H1 (cell line): ENCODE results near the gene ALS2CL. TPM values are rescaled to one million over a fixed set of nuclear protein-coding genes. Genes with fewer than 3 reads are reported as not detected.

Experiments used
- CTCF ChIA-PET: fragments of 300-600 bp; sonication (Branson Sonifier 250); formaldehyde crosslinking; loops from one replicate; lab custom pipeline; 2021; ENCODE audit not compliant: partially characterized antibody; lab: Charles Lee
- POLR2A ChIA-PET: fragments of 300-600 bp; sonication (Branson Sonifier 250); formaldehyde crosslinking; loops from one replicate; lab custom pipeline; 2021; ENCODE audit warnings: inconsistent platforms; ENCODE audit not compliant: partially characterized antibody; lab: Charles Lee
- DNase-seq, 2 experiments: peaks; one replicate each; pipeline versions ENCODE4 v3.0.0 to v3.0.0-alpha.2; 2010 to 2022; ENCODE audit warnings: low spot score in 2 of 2, low read depth in 1 of 2, mixed read lengths in 1 of 2
- FAIRE-seq: peaks from 2 replicates; lab custom pipeline; 2011; peaks lifted over from hg19 to GRCh38; lab: Jason Lieb, UNC
- H2AFZ ChIP-seq: 2 replicates; pipeline ENCODE4 v1.8.1; 2012; ENCODE audit warnings: low read length, inconsistent platforms
- H2AK5ac ChIP-seq: 2 replicates; pipeline ENCODE4 v1.6.1; 2013; ENCODE audit warnings: low read depth, low read length
- H2BK120ac ChIP-seq: replicated peaks from 2 replicates; pipeline ENCODE3; 2013; ENCODE audit warnings: low read depth, low read length, inconsistent platforms
- H2BK12ac ChIP-seq: 2 replicates; pipeline ENCODE4 v1.6.1; 2013; ENCODE audit warnings: low read depth, low read length
- H2BK15ac ChIP-seq: 2 replicates; pipeline ENCODE4 v1.6.1; 2013; ENCODE audit warnings: low read length
- H2BK20ac ChIP-seq: 2 replicates; pipeline ENCODE4 v1.6.1; 2013; ENCODE audit warnings: low read length
- H2BK5ac ChIP-seq: 2 replicates; pipeline ENCODE4 v1.6.1; 2013; ENCODE audit warnings: low read depth, low read length
- H3K14ac ChIP-seq: 2 replicates; pipeline ENCODE4 v1.6.1; 2013; ENCODE audit warnings: inconsistent platforms; ENCODE audit not compliant: insufficient read length
- H3K18ac ChIP-seq: 2 replicates; pipeline ENCODE4 v1.6.1; 2013; ENCODE audit warnings: low read length; ENCODE audit errors: extremely low read depth
- H3K23ac ChIP-seq: 2 replicates; pipeline ENCODE4 v1.6.1; 2013; ENCODE audit warnings: inconsistent platforms; ENCODE audit not compliant: insufficient read length
- H3K23me2 ChIP-seq: 2 replicates; pipeline ENCODE4 v1.6.1; 2013; ENCODE audit warnings: low read depth, low read length
- H3K27ac ChIP-seq: 2 replicates; pipeline ENCODE4 v1.6.1; 2011; ENCODE audit warnings: low read depth, low read length, inconsistent platforms
- H3K27me3 ChIP-seq, 4 experiments: replicated peaks in 1 of 4; 1 replicate in 1 of 4; 2 replicates in 3 of 4; pipeline versions ENCODE4 v1.6.1 to v1.8.1; 2011 to 2013; ENCODE audit warnings: low read length in 3 of 4, mild to moderate bottlenecking in 3 of 4, inconsistent platforms in 2 of 4, mixed read lengths in 2 of 4, moderate library complexity in 1 of 4; ENCODE audit not compliant: control insufficient read depth in 3 of 4, insufficient read depth in 3 of 4; ENCODE audit errors: extremely low read depth in 1 of 4
- H3K36me3 ChIP-seq, 4 experiments: 2 replicates each; pipeline versions ENCODE4 v1.6.1 to v1.8.1; 2011 to 2013; ENCODE audit warnings: mild to moderate bottlenecking in 4 of 4, low read length in 3 of 4, moderate library complexity in 2 of 4, control low read depth in 1 of 4, inconsistent platforms in 1 of 4; ENCODE audit not compliant: insufficient read depth in 4 of 4, control insufficient read depth in 2 of 4
- H3K4ac ChIP-seq: replicated peaks from 2 replicates; pipeline ENCODE3; 2013; ENCODE audit warnings: low read length, low read depth, mixed read lengths, inconsistent platforms; ENCODE audit not compliant: insufficient read length
- H3K4me1 ChIP-seq, 4 experiments: replicated peaks in 1 of 4; 1 replicate in 1 of 4; 2 replicates in 3 of 4; pipeline versions ENCODE4 v1.6.1 to v1.8.1; 2011 to 2013; ENCODE audit warnings: low read length in 3 of 4, inconsistent platforms in 2 of 4, mixed read lengths in 1 of 4; ENCODE audit not compliant: insufficient read depth in 4 of 4, control insufficient read depth in 3 of 4
- H3K4me2 ChIP-seq, 2 experiments: 2 replicates each; pipeline versions ENCODE4 v1.6.1 to v1.8.1; 2011 to 2013; ENCODE audit warnings: low read depth in 2 of 2, low read length in 2 of 2, control low read depth in 1 of 2, inconsistent platforms in 1 of 2, mild to moderate bottlenecking in 1 of 2; ENCODE audit not compliant: insufficient read depth in 1 of 2
- H3K4me3 ChIP-seq, 4 experiments: fragments of 200-600, 300-600 bp in 1 of 4; sonication (generic), shearing (Covaris generic), sonication (Bioruptor Twin) in 1 of 4; 2 replicates each; pipeline versions ENCODE4 v1.5.1 to v1.8.1; 2011 to 2016; ENCODE audit warnings: low read length in 4 of 4, low read depth in 3 of 4, control low read depth in 2 of 4, inconsistent platforms in 2 of 4, mild to moderate bottlenecking in 2 of 4, mixed read lengths in 1 of 4, moderate library complexity in 1 of 4; ENCODE audit not compliant: insufficient read depth in 2 of 4; ENCODE audit errors: extremely low read depth in 1 of 4
- H3K56ac ChIP-seq: replicated peaks from 2 replicates; pipeline ENCODE3; 2013; ENCODE audit warnings: low read depth, mild to moderate bottlenecking, mixed read lengths, low read length, inconsistent platforms; ENCODE audit not compliant: insufficient read length
- H3K79me1 ChIP-seq: 2 replicates; pipeline ENCODE4 v1.6.1; 2013; ENCODE audit warnings: low read depth, low read length, control low read depth
- H3K79me2 ChIP-seq, 2 experiments: 2 replicates each; pipeline versions ENCODE4 v1.6.1 to v1.8.1; 2012 to 2013; ENCODE audit warnings: low read length in 2 of 2, mild to moderate bottlenecking in 2 of 2, inconsistent platforms in 1 of 2; ENCODE audit not compliant: insufficient read depth in 2 of 2, control insufficient read depth in 1 of 2
- H3K9ac ChIP-seq, 4 experiments: replicated peaks in 1 of 4; 1 replicate in 1 of 4; 2 replicates in 3 of 4; pipeline versions ENCODE4 v1.6.1 to v1.8.1; 2011 to 2013; ENCODE audit warnings: low read depth in 3 of 4, low read length in 3 of 4, control low read depth in 2 of 4, mild to moderate bottlenecking in 2 of 4, moderate library complexity in 2 of 4, inconsistent platforms in 1 of 4; ENCODE audit errors: extremely low read depth in 1 of 4
- H3K9me3 ChIP-seq, 2 experiments: 2 replicates each; pipeline versions ENCODE4 v1.6.1 to v1.8.1; 2012 to 2013; ENCODE audit warnings: mild to moderate bottlenecking in 2 of 2, moderate library complexity in 2 of 2, control low read depth in 1 of 2, inconsistent platforms in 1 of 2, low read depth in 1 of 2, low read length in 1 of 2, mixed read lengths in 1 of 2; ENCODE audit not compliant: insufficient read depth in 2 of 2
- H4K20me1 ChIP-seq, 2 experiments: replicated peaks in 1 of 2; 2 replicates each; pipeline versions ENCODE3 to v1.8.1; 2011 to 2013; ENCODE audit warnings: inconsistent platforms in 2 of 2, low read length in 2 of 2, mild to moderate bottlenecking in 1 of 2; ENCODE audit not compliant: insufficient read depth in 2 of 2, control insufficient read depth in 1 of 2
- H4K5ac ChIP-seq: 2 replicates; pipeline ENCODE4 v1.6.1; 2013; ENCODE audit warnings: low read length, low read depth, mixed read lengths, inconsistent platforms; ENCODE audit not compliant: insufficient read length
- H4K8ac ChIP-seq: 2 replicates; pipeline ENCODE4 v1.8.0; 2013; ENCODE audit warnings: mild to moderate bottlenecking, moderate library complexity, low read length, inconsistent platforms; ENCODE audit not compliant: insufficient read depth; ENCODE audit errors: extremely low read depth
- H4K91ac ChIP-seq: replicated peaks from 2 replicates; pipeline ENCODE3; 2013; ENCODE audit warnings: low read length, mixed read lengths, inconsistent platforms; ENCODE audit not compliant: insufficient read length
- CHD1 ChIP-seq: IDR thresholded peaks from 2 replicates; pipeline ENCODE4 v1.6.1; 2012; ENCODE audit warnings: low read depth, low read length, improper control_type of control experiment
- FOSL1 ChIP-seq: IDR thresholded peaks from 2 replicates; pipeline ENCODE4 v1.6.1; 2011; ENCODE audit warnings: mild to moderate bottlenecking, low read depth, low read length, moderate library complexity; ENCODE audit not compliant: insufficient read depth
- GTF2F1 ChIP-seq: IDR thresholded peaks from 2 replicates; pipeline ENCODE4 v1.6.1; 2012; ENCODE audit warnings: low read depth, low read length, improper control_type of control experiment, borderline replicate concordance
- JUND ChIP-seq: IDR thresholded peaks from 2 replicates; pipeline ENCODE4 v1.6.1; 2011; ENCODE audit warnings: mild to moderate bottlenecking, improper control_type of control experiment, low read length
- KDM4A ChIP-seq: IDR thresholded peaks from one replicate; pipeline ENCODE4 v1.7.1; 2012; ENCODE audit warnings: low read depth, mild to moderate bottlenecking, moderate library complexity, low read length, inconsistent platforms; ENCODE audit not compliant: severe bottlenecking
- MAX ChIP-seq: IDR thresholded peaks from 2 replicates; pipeline ENCODE4 v1.6.1; 2012; ENCODE audit warnings: inconsistent platforms
- PHF8 ChIP-seq: fragments of 200-600 bp; sonication (generic); conservative IDR thresholded peaks from 2 replicates; pipeline ENCODE4 v1.7.1; 2012; ENCODE audit warnings: low read depth, mild to moderate bottlenecking, inconsistent platforms, low read length, moderate library complexity
- POLR2AphosphoS5 ChIP-seq: IDR thresholded peaks from 2 replicates; pipeline ENCODE4 v1.6.1; 2011; ENCODE audit warnings: low read depth, low read length
- RAD21 ChIP-seq, 2 experiments: IDR thresholded peaks in 1 of 2; conservative IDR thresholded peaks in 1 of 2; 2 replicates each; pipeline ENCODE4 v1.6.1; 2011; ENCODE audit warnings: low read depth in 2 of 2, low read length in 2 of 2, improper control_type of control experiment in 1 of 2, inconsistent platforms in 1 of 2, mild to moderate bottlenecking in 1 of 2, moderate library complexity in 1 of 2
- SAP30 ChIP-seq: fragments of 300-600 bp; sonication (generic); IDR thresholded peaks from 2 replicates; pipeline ENCODE4 v1.7.1; 2012; ENCODE audit warnings: low read length, moderate library complexity, mild to moderate bottlenecking, inconsistent platforms; ENCODE audit not compliant: insufficient read depth, insufficient replicate concordance
- SRF ChIP-seq: IDR thresholded peaks from 2 replicates; pipeline ENCODE4 v1.6.1; 2011; ENCODE audit warnings: mild to moderate bottlenecking, low read depth, low read length, moderate library complexity
- TEAD4 ChIP-seq: IDR thresholded peaks from 2 replicates; pipeline ENCODE4 v1.6.1; 2012; ENCODE audit warnings: low read depth, low read length, inconsistent platforms, mixed read lengths
- ZNF274 ChIP-seq: IDR thresholded peaks from 2 replicates; pipeline ENCODE4 v1.7.0; 2012; ENCODE audit warnings: low read length, borderline replicate concordance; ENCODE audit errors: extremely low read depth
- WGBS, 2 experiments: shearing (Covaris generic) in 1 of 2; methylation state at CpG; one replicate each; pipeline versions ENCODE4 v1.1.6 to v1.1.7; 2013 to 2015; ENCODE audit warnings: low lambda C conversion rate in 2 of 2, mixed read lengths in 2 of 2, inconsistent platforms in 1 of 2, low coverage in 1 of 2, missing lambda C conversion rate in 1 of 2; ENCODE audit not compliant: insufficient replicate concordance in 2 of 2, insufficient coverage in 1 of 2, insufficient read length in 1 of 2; ENCODE audit errors: extremely low coverage in 1 of 2, missing lambda C conversion rate in 1 of 2; 5-methylcytosine and 5-hydroxymethylcytosine counted together
- polyA plus RNA-seq, 7 experiments: library from polyadenylated mRNA; depleted of rRNA in 3 of 7; stranded (reverse) in 5 of 7; unstranded in 2 of 7; fragments of >200 nt in 5 of 7; fragments of 200-250 nt in 2 of 7; gene quantifications; 1 replicate in 5 of 7; 2 replicates in 1 of 7; 4 replicates in 1 of 7; pipeline versions ENCODE4 v1.2.1 to v1.2.3, GENCODE V29; 2011 to 2013; ENCODE audit warnings: missing spikeins in 2 of 7, mixed read lengths in 2 of 7
- total RNA-seq: library from RNA; stranded (reverse); fragmentation: NEBNext Ultra II Directional; extraction: Animal tissue kit (Norgen Biotek cat#: 25700); gene quantifications from 2 replicates; pipeline ENCODE4 v1.2.1, GENCODE V29; 2021

ALS2CL gene
- total and polyA plus RNA-seq, 2 of the 8 experiments (the other 6 are each of a cell fraction or from before 2014, with no cell fraction given) = 4.8 to 5.4 TPM

- H2BK15ac ChIP-seq = no peak overlapping the region
- DNase-seq = no peak
- H3K23me2 ChIP-seq = no peaks in the 10 kb centered on the region
- no peak overlapping the region for H2BK120ac ChIP-seq
- H3K4me3 ChIP-seq = no peak overlapping the region
- H3K79me1 ChIP-seq = no peaks in the 10 kb centered on the region
- FAIRE-seq = no peak
- no peak overlapping the region for H2BK12ac ChIP-seq
- no peak overlapping the region for H3K4ac ChIP-seq
- H3K56ac ChIP-seq = no peak overlapping the region
- H3K36me3 ChIP-seq = no peaks in the 10 kb centered on the region
- no peaks in the 10 kb centered on the region for H3K27me3 ChIP-seq
- no peak overlapping the region for H3K4me2 ChIP-seq
- no peak overlapping the region for H4K5ac ChIP-seq
- TF ChIP-seq POLR2AphosphoS5 = no peak
- TF ChIP-seq FOSL1 = no peak
- TF ChIP-seq JUND = no peak
- TF ChIP-seq MAX = no peak
- TF ChIP-seq SAP30 = no peak
- no peak for TF ChIP-seq PHF8
- no peak for TF ChIP-seq ZNF274
- TF ChIP-seq CHD1 = no peak
- no peak for TF ChIP-seq KDM4A
- TF ChIP-seq TEAD4 = no peak
- TF ChIP-seq RAD21 (IDR thresholded peaks at IDR 0.05 in 1 of 2, conservative IDR thresholded peaks at IDR 0.05 in 1 of 2; ENCODE audit: low read depth in 2 of 2, low read length in 2 of 2) = no peak
- no peak for TF ChIP-seq SRF
- TF ChIP-seq GTF2F1 = no peak
- CTCF ChIA-PET = interaction anchor here (0.9 to 10.3 kb wide), 14 partner anchors 10 to 318 kb away, joined by 3 to 64 read pairs (median 4); partner anchors contain the start of gene ALS2CL
- no peak overlapping the region for H4K8ac ChIP-seq
- H4K91ac ChIP-seq = no peak overlapping the region
- H3K9me3 ChIP-seq = no peaks in the 10 kb centered on the region
- H3K14ac ChIP-seq = no peak overlapping the region
- no peak overlapping the region for H3K9ac ChIP-seq
- H3K23ac ChIP-seq = no peak overlapping the region
- peaks cover 0 to 3% (median 0%) of the 10 kb centered on the region in 4 experiments; a peak in 1 of 7 replicates for H3K4me1 ChIP-seq
- no peak overlapping the region for H2AFZ ChIP-seq
- no peak overlapping the region for H3K27ac ChIP-seq
- H2BK5ac ChIP-seq = no peak overlapping the region
- H2BK20ac ChIP-seq = no peak overlapping the region
- H2AK5ac ChIP-seq = no peak overlapping the region; the same call in 1 of the 2 replicates
- 80% methylated on average over 2 of the region's 2 CpGs; no CpG with 5 or more reads in 1 of the 2 experiments for WGBS, 2 experiments
- peaks cover 0 to 2% of the 10 kb centered on the region in 2 experiments for H4K20me1 ChIP-seq
- no peaks in the 10 kb centered on the region for H3K79me2 ChIP-seq
- H3K18ac ChIP-seq = no peak overlapping the region
- POLR2A ChIA-PET = interaction anchor here (1.2 kb wide), 1 partner anchor 14 kb away, joined by 3 read pairs; no protein-coding TSS in a partner anchor
These were observed 8.6 kb downstream of the ALS2CL start for GRCh38 chr3:46684891-46685290.
